CD14-positive monocyte (primary cell): ENCODE data around the gene CTNND2. TPM values are rescaled to one million over a fixed set of nuclear protein-coding genes. Genes with fewer than 3 reads are reported as not detected.
A peak's percentile ranks its signal among the peaks of the same experiment; 100 is the strongest.

ENCODE experiments used
- DNase-seq, 3 donors: peaks; one replicate each; pipeline ENCODE4 v3.0.0-alpha.2; 2011 to 2022
- H2AFZ ChIP-seq: 2 replicates; pipeline ENCODE4 v1.6.0; 2012; ENCODE audit warnings: mild to moderate bottlenecking, low read depth, low read length, inconsistent platforms; ENCODE audit not compliant: insufficient read depth, poor library complexity, severe bottlenecking
- H3K27ac ChIP-seq, 2 donors: 1 replicate in 1 of 2; 2 replicates in 1 of 2; pipeline ENCODE4 v1.5.1; 2012 to 2013; ENCODE audit warnings: low read length in 2 of 2, control low read depth in 1 of 2, inconsistent platforms in 1 of 2, low read depth in 1 of 2, mild to moderate bottlenecking in 1 of 2
- H3K27me3 ChIP-seq, 2 donors: one replicate each; pipeline versions ENCODE4 v1.6.0 to v1.6.1; 2011 to 2013; ENCODE audit warnings: low read length in 2 of 2; ENCODE audit not compliant: control insufficient read depth in 2 of 2, insufficient read depth in 2 of 2
- H3K36me3 ChIP-seq, 2 donors: replicated peaks in 1 of 2; 1 replicate in 1 of 2; 2 replicates in 1 of 2; pipeline versions ENCODE4 v1.5.1 to v1.6.1; 2012 to 2013; ENCODE audit warnings: low read length in 2 of 2, control low read depth in 1 of 2, inconsistent platforms in 1 of 2, mild to moderate bottlenecking in 1 of 2; ENCODE audit not compliant: insufficient read depth in 2 of 2, control insufficient read depth in 1 of 2
- H3K4me1 ChIP-seq, 2 donors: 1 replicate in 1 of 2; 2 replicates in 1 of 2; pipeline versions ENCODE4 v1.5.1 to v1.6.1; 2012 to 2013; ENCODE audit warnings: low read length in 2 of 2, control low read depth in 1 of 2, inconsistent platforms in 1 of 2, mild to moderate bottlenecking in 1 of 2, moderate library complexity in 1 of 2; ENCODE audit not compliant: insufficient read depth in 2 of 2, control insufficient read depth in 1 of 2
- H3K4me2 ChIP-seq: replicated peaks from 2 replicates; pipeline ENCODE3; 2012; ENCODE audit warnings: low read length, moderate library complexity, mild to moderate bottlenecking; ENCODE audit not compliant: poor library complexity, severe bottlenecking; ENCODE audit errors: extremely low read depth
- H3K4me3 ChIP-seq, 3 experiments: fragments of 200-600 bp in 1 of 3; sonication (generic) in 1 of 3; replicated peaks in 1 of 3; 1 replicate in 2 of 3; 2 replicates in 1 of 3; pipeline ENCODE4 v1.5.1; 2011 to 2013; ENCODE audit warnings: low read length in 3 of 3, mild to moderate bottlenecking in 3 of 3, control low read depth in 2 of 3, low read depth in 2 of 3, inconsistent platforms in 1 of 3, moderate library complexity in 1 of 3
- H3K79me2 ChIP-seq: 2 replicates; pipeline ENCODE4 v1.6.0; 2012; ENCODE audit warnings: mild to moderate bottlenecking, control low read depth, inconsistent platforms, low read length, moderate library complexity; ENCODE audit not compliant: insufficient read depth
- H3K9ac ChIP-seq: 2 replicates; pipeline ENCODE4 v1.6.0; 2017; ENCODE audit warnings: low read length, mild to moderate bottlenecking; ENCODE audit not compliant: insufficient read depth, poor library complexity, severe bottlenecking
- H3K9me3 ChIP-seq, 2 donors: replicated peaks in 1 of 2; 1 replicate in 1 of 2; 2 replicates in 1 of 2; pipeline versions ENCODE4 v1.5.1 to v1.6.1; 2012 to 2013; ENCODE audit warnings: low read length in 2 of 2, control low read depth in 1 of 2; ENCODE audit not compliant: control insufficient read depth in 1 of 2, insufficient read depth in 1 of 2
- H4K20me1 ChIP-seq: 2 replicates; pipeline ENCODE4 v1.6.0; 2012; ENCODE audit warnings: mild to moderate bottlenecking, low read length, control low read depth, moderate library complexity; ENCODE audit not compliant: insufficient read depth
- H3K27ac Mint-ChIP-seq, 7 donors: one replicate each; pipeline ENCODE4 v1.8.0; 2020; ENCODE audit warnings: mild to moderate bottlenecking in 7 of 7, mixed read lengths in 7 of 7, moderate library complexity in 6 of 7, inconsistent platforms in 2 of 7
- H3K27me3 Mint-ChIP-seq, 3 donors: one replicate each; pipeline ENCODE4 v1.8.0; 2021 to 2022; ENCODE audit warnings: low read depth in 3 of 3, mild to moderate bottlenecking in 3 of 3, mixed read lengths in 3 of 3, moderate library complexity in 3 of 3, inconsistent platforms in 1 of 3
- H3K36me3 Mint-ChIP-seq, 2 donors: one replicate each; pipeline ENCODE4 v1.8.0; 2020; ENCODE audit warnings: mixed read lengths in 2 of 2, inconsistent platforms in 1 of 2, mild to moderate bottlenecking in 1 of 2
- H3K4me1 Mint-ChIP-seq: one replicate; pipeline ENCODE4 v1.8.0; 2020; ENCODE audit warnings: mild to moderate bottlenecking, mixed read lengths
- H3K4me3 Mint-ChIP-seq, 2 donors: one replicate each; pipeline ENCODE4 v1.8.0; 2020; ENCODE audit warnings: mild to moderate bottlenecking in 2 of 2, mixed read lengths in 2 of 2, moderate library complexity in 1 of 2
- H3K9me3 Mint-ChIP-seq, 7 donors: one replicate each; pipeline ENCODE4 v1.8.0; 2020 to 2022; ENCODE audit warnings: mixed read lengths in 7 of 7, mild to moderate bottlenecking in 6 of 7, moderate library complexity in 6 of 7, inconsistent platforms in 2 of 7
- CTCF ChIP-seq: fragments of 200-600 bp; IDR thresholded peaks from one replicate; pipeline ENCODE4 v1.8.0; 2022; ENCODE audit warnings: antibody characterized with exemption, mild to moderate bottlenecking
- WGBS: methylation state at CpG from one replicate; pipeline ENCODE4 v1.1.5; 2013; ENCODE audit warnings: missing lambda C conversion rate; ENCODE audit not compliant: insufficient coverage; 5-methylcytosine and 5-hydroxymethylcytosine counted together
- intact Hi-C, 2 donors: fragments of 100-400 bp; cut with micrococcal nuclease; formaldehyde crosslinking; loops; one replicate each; pipeline versions ENCODE4 v1.15.0 to v1.15.1; 2023
- polyA plus RNA-seq, 3 donors: library from polyadenylated mRNA; depleted of rRNA in 1 of 3; unstranded in 2 of 3; stranded (reverse) in 1 of 3; fragments of 300-500 nt in 2 of 3; fragments of >200 nt in 1 of 3; fragmentation: Illumina TruSeq in 2 of 3; gene quantifications; 1 replicate in 2 of 3; 2 replicates in 1 of 3; pipeline ENCODE4 v1.2.3, GENCODE V29; 2012 to 2021

The CTNND2 gene
- polyA plus RNA-seq, 3 donors, result not detected

GRCh38 chr5:11037080-11037479, 867.2 kb downstream of the CTNND2 start:
- H3K9me3 Mint-ChIP-seq, result peaks cover 0 to 1% (median 0%) of the 10 kb centered on the region in 7 donors
- no peak overlapping the region for H3K27ac Mint-ChIP-seq
- no peaks in the 10 kb centered on the region for H3K4me1 Mint-ChIP-seq
- WGBS, result 100% methylated on average over 5 of the region's 6 CpGs
- H3K4me3 ChIP-seq, result no peak overlapping the region
- peaks cover 0 to 10% (median 4%) of the 10 kb centered on the region in 3 donors for H3K27me3 Mint-ChIP-seq
- no peaks in the 10 kb centered on the region for H3K36me3 ChIP-seq
- no peak overlapping the region for H3K9ac ChIP-seq
- no peaks in the 10 kb centered on the region for H3K79me2 ChIP-seq
- no peaks in the 10 kb centered on the region for H4K20me1 ChIP-seq
- no peak overlapping the region for H3K4me2 ChIP-seq
- H3K36me3 Mint-ChIP-seq, result no peaks in the 10 kb centered on the region
- intact Hi-C loops, result no loop called here
- DNase-seq, result no peak
- TF ChIP-seq CTCF, result no peak
- H3K9me3 ChIP-seq, result no peaks in the 10 kb centered on the region
- no peak overlapping the region for H3K27ac ChIP-seq
- H2AFZ ChIP-seq, result no peak overlapping the region
- H3K27me3 ChIP-seq, result no peaks in the 10 kb centered on the region
- no peaks in the 10 kb centered on the region for H3K4me1 ChIP-seq
- H3K4me3 Mint-ChIP-seq, result no peak overlapping the region

- peak overlapping the region; percentile 2 for H3K4me2 ChIP-seq
- no peaks in the 10 kb centered on the region for H3K36me3 ChIP-seq
- H3K27ac Mint-ChIP-seq, result peak overlapping the region in 2 of 7 donors; percentile 12
- no peak for TF ChIP-seq CTCF
- intact Hi-C loops, result no loop called here
- no peaks in the 10 kb centered on the region for H3K9me3 ChIP-seq
- no peaks in the 10 kb centered on the region for H4K20me1 ChIP-seq
- no peak overlapping the region for H2AFZ ChIP-seq
- no peaks in the 10 kb centered on the region for H3K36me3 Mint-ChIP-seq
- peaks cover 8% of the 10 kb centered on the region for H3K4me1 Mint-ChIP-seq
- H3K4me1 ChIP-seq, result peaks cover 9 to 13% of the 10 kb centered on the region in 2 donors
- H3K27me3 ChIP-seq, result no peaks in the 10 kb centered on the region
- no peak overlapping the region for H3K9ac ChIP-seq
- peak overlapping the region in 1 of 2 donors; percentile 1 for H3K4me3 Mint-ChIP-seq
- H3K79me2 ChIP-seq, result no peaks in the 10 kb centered on the region
- DNase-seq, result peak in 1 of 3 donors; percentile 11
- peaks cover 1 to 8% (median 4%) of the 10 kb centered on the region in 3 donors for H3K27me3 Mint-ChIP-seq
- no peak overlapping the region for H3K27ac ChIP-seq
- H3K9me3 Mint-ChIP-seq, result peaks cover 5 to 13% (median 8%) of the 10 kb centered on the region in 7 donors
- H3K4me3 ChIP-seq, result no peak overlapping the region
These were observed 873.6 kb downstream of the CTNND2 start for GRCh38 chr5:11030671-11031070.
